LNCaP clone FGC (cell line): ENCODE data around the gene RNF44.
"Not testable (repeated sequence)": the region's sequence is repeated elsewhere in the genome, so short reads cannot be mapped to it uniquely, and the experiment has no call there.

Experiments
- DNase-seq: peaks from one replicate; pipeline ENCODE4 v3.0.0-alpha.2; 2011; ENCODE audit warnings: low read depth
- H3K4me3 ChIP-seq: 2 replicates; pipeline ENCODE4 v1.5.1; 2011; ENCODE audit warnings: mild to moderate bottlenecking, low read depth, low read length, control low read depth
- CTCF ChIP-seq: IDR thresholded peaks from 2 replicates; pipeline ENCODE4 v1.5.1; 2012; ENCODE audit warnings: mild to moderate bottlenecking; ENCODE audit not compliant: control insufficient read depth, insufficient read depth; ENCODE audit errors: extremely low read depth

RNF44 gene

GRCh38 chr5:176553260-176554085, 16.3 kb upstream of the RNF44 start:
- no peak overlapping the region for H3K4me3 ChIP-seq
- TF ChIP-seq CTCF, result no peak
- no peak for DNase-seq

- DNase-seq, result no peak
- H3K4me3 ChIP-seq, result no peak overlapping the region
- TF ChIP-seq CTCF, result no peak
Observed at GRCh38 chr5:176552332-176552869, 15.2 kb upstream of the RNF44 start.

GRCh38 chr5:176550937-176551336, 13.7 kb upstream of the RNF44 start:
- DNase-seq, H3K4me3 ChIP-seq: not testable (repeated sequence)

GRCh38 chr5:176550275-176550831, 13.2 kb upstream of the RNF44 start:
- no peak for TF ChIP-seq CTCF
- DNase-seq, result no peak
- H3K4me3 ChIP-seq, result no peak overlapping the region

- TF ChIP-seq CTCF, result no peak
- DNase-seq, result no peak
- no peak overlapping the region for H3K4me3 ChIP-seq
Observed at GRCh38 chr5:176549871-176550270, 12.7 kb upstream of the RNF44 start.

- H3K4me3 ChIP-seq, result no peak within 1 kb of the TSS
- no peak for TF ChIP-seq CTCF
- no peak for DNase-seq
Observed at GRCh38 chr5:176548967-176549444, 11.8 kb upstream of the RNF44 start, which contains the start of gene CDHR2. Gene CDHR2, plus strand, starts transcription at chr5:176549342. Its CDS starts 16,011 bp downstream, at chr5:176565353.

- no peak overlapping the region for H3K4me3 ChIP-seq
- no peak for TF ChIP-seq CTCF
- no peak for DNase-seq
Observed at GRCh38 chr5:176547802-176548201, 10.6 kb upstream of the RNF44 start.
